HG02623 (cell line): ENCODE measurements around the gene SUGCT.
A peak's percentile ranks its signal among the peaks of the same experiment; 100 is the strongest.
"Not testable (repeated sequence)": the region's sequence is repeated elsewhere in the genome, so short reads cannot be mapped to it uniquely, and the experiment has no call there.

Source experiments
- ATAC-seq: cut with Tn5 transposase; IDR thresholded peaks from one replicate; pipeline ENCODE4 v1.9.1; 2021; ENCODE audit warnings: moderate library complexity; ENCODE audit not compliant: unreplicated experiment

The SUGCT gene

DNA sequence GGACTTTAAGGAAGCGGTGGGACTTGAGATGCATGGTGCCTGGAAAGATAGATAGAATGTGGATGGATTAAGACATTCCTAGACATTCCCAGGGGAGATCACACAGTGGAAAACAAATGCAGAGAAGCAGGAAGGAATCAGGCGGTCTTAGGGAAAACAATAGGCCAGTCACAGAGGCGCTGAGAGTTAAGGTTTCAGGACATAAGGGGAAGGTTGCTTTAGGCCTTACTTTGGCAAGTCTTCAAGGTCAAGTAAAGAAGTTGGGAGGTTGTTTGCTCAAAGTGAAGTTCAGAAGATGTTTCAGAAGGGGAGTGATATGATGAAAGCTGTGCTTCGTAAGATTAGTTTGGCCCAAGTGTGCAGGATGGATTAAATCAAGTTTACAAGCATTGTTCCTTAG lies 109.4 kb downstream of the SUGCT start:
- ATAC-seq = no peak

GRCh38 chr7:40248681-40249080 lies 113.9 kb downstream of the SUGCT start:
- ATAC-seq = no peak

- ATAC-seq = not testable (repeated sequence)
Observed at GRCh38 chr7:40253444-40253843, 118.6 kb downstream of the SUGCT start.

DNA sequence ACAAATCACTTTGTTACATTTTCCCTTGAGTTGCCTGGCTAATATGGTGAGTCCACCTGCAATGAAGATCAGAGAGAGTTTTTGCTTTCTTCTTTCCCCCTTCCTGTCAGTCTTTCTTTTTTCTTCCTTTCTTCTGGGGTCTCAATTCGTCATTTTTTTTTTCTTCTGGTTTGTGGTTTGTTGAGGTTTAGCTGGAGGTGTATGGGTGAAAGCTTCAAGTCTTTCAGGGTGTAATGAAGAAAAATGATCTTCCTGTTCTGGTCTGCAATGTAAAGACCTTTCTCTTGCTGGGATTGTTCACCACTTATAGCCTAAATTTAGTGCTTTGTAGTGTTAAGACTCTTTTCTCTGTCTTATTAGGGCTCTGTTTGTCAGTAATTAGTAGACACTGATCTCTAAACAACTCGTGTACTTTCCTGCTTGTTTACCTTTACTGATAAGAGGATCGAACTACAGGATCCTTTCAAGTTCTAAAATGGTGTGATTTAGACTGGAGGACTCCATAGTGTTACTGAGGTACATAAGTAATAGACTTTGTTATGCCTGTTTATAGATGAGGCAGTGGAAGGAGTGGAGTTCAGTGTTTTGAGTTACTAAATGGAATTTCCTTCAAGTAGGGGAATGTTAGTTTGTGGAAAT lies 129.1 kb downstream of the SUGCT start:
- no peak for ATAC-seq

DNA sequence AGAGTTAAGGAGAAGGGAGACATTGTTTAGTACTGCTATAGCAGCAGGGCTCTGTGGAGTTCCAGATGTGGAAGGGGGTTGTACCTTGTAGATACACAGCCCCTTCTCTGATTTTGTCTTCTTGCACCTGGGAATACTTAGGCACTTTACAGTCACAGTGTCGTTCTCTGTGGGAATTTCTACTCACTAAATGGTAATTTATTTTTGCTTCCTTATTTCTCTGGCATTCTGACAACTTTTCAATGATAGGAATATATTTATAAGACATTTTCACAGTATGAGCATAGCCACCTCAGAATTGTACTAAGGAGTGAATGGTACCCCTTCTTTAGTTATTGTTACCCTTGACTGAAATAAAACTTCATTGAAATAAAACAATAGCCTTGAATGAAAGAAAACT lies 132.8 kb downstream of the SUGCT start:
- no peak for ATAC-seq

DNA sequence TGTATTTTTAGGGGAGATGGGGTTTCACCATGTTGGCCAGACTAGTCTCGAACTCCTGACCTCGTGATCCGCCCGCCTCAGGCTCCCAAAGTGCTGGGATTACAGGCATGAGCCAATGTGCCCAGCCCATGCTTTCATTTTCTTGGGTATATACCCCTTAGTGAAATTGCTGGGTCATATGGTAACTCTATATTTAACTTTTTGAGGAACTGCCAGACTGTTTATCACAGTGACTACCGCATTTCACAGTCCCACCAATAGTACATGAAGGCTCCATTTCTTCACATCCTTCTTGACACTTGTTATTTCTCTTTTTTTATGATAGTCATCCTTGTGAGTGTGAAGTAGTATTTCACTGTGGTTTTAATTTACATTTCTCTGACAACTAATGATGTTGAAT lies 134.0 kb downstream of the SUGCT start:
- not testable (repeated sequence) for ATAC-seq

DNA sequence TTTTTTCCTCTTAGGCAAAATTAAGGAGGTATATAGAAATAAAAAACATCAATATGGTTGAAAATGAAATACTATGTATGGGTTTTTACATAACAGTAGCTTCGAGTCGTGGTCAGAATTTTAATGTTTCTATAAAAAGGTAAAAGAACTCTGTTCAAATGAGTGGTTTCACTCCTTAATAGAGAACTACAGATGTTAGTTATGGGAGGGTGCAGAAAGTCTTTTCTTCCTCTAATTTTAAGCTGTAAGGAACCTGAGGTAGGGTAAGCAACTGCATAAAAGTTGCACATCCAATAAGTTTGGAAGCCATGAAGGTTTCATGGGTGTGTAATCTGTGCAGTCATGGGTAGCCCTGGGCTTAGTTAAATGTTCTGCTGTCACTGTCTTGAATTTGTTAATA lies 141.3 kb downstream of the SUGCT start:
- ATAC-seq = no peak

DNA sequence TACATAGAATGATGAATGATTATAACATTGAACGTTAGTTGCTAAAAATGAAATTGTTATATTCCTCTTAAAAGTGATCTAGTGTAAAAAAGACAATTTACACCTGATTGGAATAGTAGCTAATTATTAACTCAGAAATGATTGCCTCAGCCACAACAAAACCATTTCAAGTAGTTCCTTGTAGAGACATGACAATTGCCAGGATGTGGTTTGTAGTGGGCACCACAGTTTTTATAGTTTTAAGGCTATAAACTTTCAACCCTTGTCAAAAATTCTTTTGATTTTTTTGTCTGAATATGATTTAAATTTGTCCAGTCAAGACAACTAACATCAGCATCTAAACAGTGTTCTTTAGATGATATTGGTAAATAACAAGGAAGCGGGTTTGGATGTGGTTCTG lies 145.2 kb downstream of the SUGCT start:
- ATAC-seq = no peak

GRCh38 chr7:40282858-40283257 lies 148.1 kb downstream of the SUGCT start:
- ATAC-seq = no peak

DNA sequence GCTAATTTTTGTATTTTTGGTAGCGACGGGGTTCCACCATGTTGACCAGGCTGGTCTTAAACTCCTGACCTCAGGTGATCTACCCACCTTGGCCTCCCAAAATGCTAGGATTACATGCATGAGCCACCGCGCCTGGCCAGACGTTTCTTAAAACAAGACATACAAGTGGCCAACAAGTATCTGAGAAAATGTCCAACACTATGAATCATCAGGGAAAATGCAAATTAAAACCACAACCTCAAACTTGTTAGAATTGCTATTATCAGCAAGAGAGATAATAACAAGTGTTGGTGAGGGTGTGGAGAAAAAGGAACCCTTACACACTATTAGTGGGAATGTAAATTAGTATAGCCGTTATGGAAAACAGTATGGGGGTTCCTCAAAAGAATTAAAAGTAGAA lies 148.6 kb downstream of the SUGCT start:
- no peak for ATAC-seq

- ATAC-seq = peak; percentile 61
Observed at GRCh38 chr7:40288827-40289226, 154.0 kb downstream of the SUGCT start.

DNA sequence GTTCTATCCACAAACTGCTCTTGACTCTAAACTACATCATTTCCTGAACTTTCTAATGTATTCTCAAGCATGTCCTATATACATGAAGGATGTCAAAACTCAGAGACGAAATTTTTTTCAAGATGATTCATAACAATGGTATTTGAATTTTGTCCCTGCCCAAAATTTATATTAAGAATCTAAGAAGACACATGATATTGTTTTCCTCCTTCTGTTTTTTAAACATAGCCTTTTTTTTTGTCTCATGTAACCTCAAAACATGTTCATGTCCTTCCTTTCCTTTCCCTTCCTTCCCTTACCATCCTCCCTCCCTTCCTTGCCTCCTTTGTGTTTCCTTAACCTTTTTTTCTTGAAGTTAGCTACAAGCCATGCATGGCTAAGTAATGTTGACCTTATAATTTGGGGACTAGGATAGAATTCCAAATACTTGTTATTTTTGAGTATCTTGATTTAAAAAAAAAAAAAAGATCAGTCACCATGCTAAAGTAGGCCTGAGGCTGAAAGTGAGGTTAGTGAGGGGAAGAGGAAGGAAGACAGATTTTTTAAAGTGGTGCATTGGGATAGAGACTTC lies 163.0 kb downstream of the SUGCT start:
- no peak for ATAC-seq

- ATAC-seq = no peak
Observed at GRCh38 chr7:40298421-40298820, 163.6 kb downstream of the SUGCT start.

GRCh38 chr7:40299097-40299496 lies 164.3 kb downstream of the SUGCT start:
- ATAC-seq = peak; percentile 48

GRCh38 chr7:40300146-40300670 lies 165.4 kb downstream of the SUGCT start:
- ATAC-seq = no peak

GRCh38 chr7:40301486-40302068 lies 166.8 kb downstream of the SUGCT start:
- no peak for ATAC-seq

DNA sequence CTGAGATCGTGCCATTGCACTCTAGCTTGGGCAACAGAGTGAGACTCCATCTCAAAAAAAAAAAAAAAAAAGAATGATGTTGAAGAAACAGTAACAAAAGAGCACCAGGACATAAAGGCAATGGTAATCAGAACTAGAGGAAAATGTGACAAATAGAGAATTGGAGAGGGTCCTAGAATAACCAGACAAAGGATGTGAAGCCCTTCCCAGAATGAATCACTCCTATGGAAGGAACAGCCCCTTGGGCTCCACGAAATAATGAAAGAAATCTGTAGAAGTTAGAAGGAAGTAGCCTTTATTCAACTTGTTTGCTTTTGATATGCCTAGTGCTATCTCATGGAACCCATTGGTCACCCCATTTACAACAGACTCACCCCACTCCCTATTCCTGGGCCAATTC lies 169.2 kb downstream of the SUGCT start:
- no peak for ATAC-seq

DNA sequence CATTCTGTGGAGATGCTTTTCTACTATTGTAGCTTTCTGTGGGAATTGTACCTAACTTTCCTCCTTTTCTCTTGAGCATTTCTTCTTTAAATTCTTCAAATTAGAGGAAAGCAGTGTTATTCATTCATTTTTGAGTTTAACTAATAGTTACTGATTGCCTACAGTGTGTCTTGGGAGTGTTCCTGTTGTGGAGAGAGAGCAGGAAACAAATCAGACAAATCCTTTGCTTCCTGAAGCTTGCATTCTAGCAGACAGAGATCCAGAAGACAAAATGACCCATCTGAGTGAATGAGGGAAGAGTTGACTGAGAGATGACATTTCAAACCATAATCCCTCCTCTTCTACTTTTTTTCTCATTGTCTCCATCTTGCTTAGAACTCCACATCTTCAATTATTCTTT lies 170.4 kb downstream of the SUGCT start:
- no peak for ATAC-seq

- no peak for ATAC-seq
Observed at GRCh38 chr7:40306025-40306424, 171.2 kb downstream of the SUGCT start.

- ATAC-seq = no peak
Observed at GRCh38 chr7:40306596-40306995, 171.8 kb downstream of the SUGCT start.

- no peak for ATAC-seq
Observed at GRCh38 chr7:40310258-40310657, 175.5 kb downstream of the SUGCT start.

GRCh38 chr7:40311307-40311706 lies 176.5 kb downstream of the SUGCT start:
- peak; percentile 100 for ATAC-seq
